Sigmoid colon (tissue), 4 donors: ENCODE results near the gene IREB2.

Experiments
- EP300 ChIP-seq, 4 donors: sonication (generic); formaldehyde crosslinking; IDR thresholded peaks; one replicate each; pipeline ENCODE4 v1.6.1; 2017; ENCODE audit warnings: antibody characterized with exemption in 4 of 4
- POLR2A ChIP-seq, 2 donors: fragments of 450-650 bp; IDR thresholded peaks; one replicate each; pipeline ENCODE4 v1.6.1; 2016; ENCODE audit warnings: antibody characterized with exemption in 2 of 2, mild to moderate bottlenecking in 2 of 2, moderate library complexity in 2 of 2
- POLR2AphosphoS5 ChIP-seq, 4 donors: sonication (generic); formaldehyde crosslinking; IDR thresholded peaks; one replicate each; pipeline ENCODE4 v1.6.1; 2017; ENCODE audit warnings: antibody characterized with exemption in 4 of 4
- TF ChIP-seq, protein P1 (sequence below), 4 experiments: fragments of 450-650 bp in 3 of 4; fragments of 200-600 bp in 1 of 4; IDR thresholded peaks; one replicate each; pipeline ENCODE4 v1.5.1; 2016 to 2019; ENCODE audit warnings: antibody characterized with exemption in 4 of 4, mild to moderate bottlenecking in 3 of 4, moderate library complexity in 2 of 4

DNA sequence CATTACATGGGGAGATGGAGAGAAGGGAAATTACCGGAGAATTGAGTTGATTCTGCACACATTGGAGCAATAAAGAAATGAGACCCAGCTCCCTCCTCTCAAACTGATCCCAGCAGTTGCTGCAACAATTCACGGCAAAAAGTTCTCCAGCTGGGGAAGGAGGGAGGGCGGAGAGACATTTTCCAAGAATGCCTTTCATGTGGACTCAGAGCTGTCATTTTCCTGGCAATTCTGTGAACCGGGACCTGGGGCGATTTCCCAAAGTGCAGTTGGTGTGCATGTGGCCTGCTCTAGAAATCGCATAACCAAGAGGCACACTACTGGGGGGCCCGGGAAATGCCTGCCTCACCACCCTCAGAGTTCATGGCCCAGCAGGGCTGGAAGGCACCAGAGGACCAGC, 48.7 kb upstream of the IREB2 start:
- TF ChIP-seq, protein P1, sequence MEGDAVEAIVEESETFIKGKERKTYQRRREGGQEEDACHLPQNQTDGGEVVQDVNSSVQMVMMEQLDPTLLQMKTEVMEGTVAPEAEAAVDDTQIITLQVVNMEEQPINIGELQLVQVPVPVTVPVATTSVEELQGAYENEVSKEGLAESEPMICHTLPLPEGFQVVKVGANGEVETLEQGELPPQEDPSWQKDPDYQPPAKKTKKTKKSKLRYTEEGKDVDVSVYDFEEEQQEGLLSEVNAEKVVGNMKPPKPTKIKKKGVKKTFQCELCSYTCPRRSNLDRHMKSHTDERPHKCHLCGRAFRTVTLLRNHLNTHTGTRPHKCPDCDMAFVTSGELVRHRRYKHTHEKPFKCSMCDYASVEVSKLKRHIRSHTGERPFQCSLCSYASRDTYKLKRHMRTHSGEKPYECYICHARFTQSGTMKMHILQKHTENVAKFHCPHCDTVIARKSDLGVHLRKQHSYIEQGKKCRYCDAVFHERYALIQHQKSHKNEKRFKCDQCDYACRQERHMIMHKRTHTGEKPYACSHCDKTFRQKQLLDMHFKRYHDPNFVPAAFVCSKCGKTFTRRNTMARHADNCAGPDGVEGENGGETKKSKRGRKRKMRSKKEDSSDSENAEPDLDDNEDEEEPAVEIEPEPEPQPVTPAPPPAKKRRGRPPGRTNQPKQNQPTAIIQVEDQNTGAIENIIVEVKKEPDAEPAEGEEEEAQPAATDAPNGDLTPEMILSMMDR (IDR thresholded peaks at IDR 0.05) = no peak
- TF ChIP-seq POLR2AphosphoS5 (IDR thresholded peaks at IDR 0.05) (no peak), EP300 (IDR thresholded peaks at IDR 0.05) (no peak), POLR2A (IDR thresholded peaks at IDR 0.05) (no peak)
